GM21717 (cell line): Measurements from ENCODE around the gene CLEC10A.
"Not testable (repeated sequence)": the region's sequence is repeated elsewhere in the genome, so short reads cannot be mapped to it uniquely, and the experiment has no call there.

ENCODE experiments used
- ATAC-seq: cut with Tn5 transposase; IDR thresholded peaks from one replicate; pipeline ENCODE4 v1.9.1; 2021; ENCODE audit warnings: mild to moderate bottlenecking, moderate library complexity; ENCODE audit not compliant: unreplicated experiment

The CLEC10A gene, protein sequence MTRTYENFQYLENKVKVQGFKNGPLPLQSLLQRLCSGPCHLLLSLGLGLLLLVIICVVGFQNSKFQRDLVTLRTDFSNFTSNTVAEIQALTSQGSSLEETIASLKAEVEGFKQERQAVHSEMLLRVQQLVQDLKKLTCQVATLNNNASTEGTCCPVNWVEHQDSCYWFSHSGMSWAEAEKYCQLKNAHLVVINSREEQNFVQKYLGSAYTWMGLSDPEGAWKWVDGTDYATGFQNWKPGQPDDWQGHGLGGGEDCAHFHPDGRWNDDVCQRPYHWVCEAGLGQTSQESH

DNA sequence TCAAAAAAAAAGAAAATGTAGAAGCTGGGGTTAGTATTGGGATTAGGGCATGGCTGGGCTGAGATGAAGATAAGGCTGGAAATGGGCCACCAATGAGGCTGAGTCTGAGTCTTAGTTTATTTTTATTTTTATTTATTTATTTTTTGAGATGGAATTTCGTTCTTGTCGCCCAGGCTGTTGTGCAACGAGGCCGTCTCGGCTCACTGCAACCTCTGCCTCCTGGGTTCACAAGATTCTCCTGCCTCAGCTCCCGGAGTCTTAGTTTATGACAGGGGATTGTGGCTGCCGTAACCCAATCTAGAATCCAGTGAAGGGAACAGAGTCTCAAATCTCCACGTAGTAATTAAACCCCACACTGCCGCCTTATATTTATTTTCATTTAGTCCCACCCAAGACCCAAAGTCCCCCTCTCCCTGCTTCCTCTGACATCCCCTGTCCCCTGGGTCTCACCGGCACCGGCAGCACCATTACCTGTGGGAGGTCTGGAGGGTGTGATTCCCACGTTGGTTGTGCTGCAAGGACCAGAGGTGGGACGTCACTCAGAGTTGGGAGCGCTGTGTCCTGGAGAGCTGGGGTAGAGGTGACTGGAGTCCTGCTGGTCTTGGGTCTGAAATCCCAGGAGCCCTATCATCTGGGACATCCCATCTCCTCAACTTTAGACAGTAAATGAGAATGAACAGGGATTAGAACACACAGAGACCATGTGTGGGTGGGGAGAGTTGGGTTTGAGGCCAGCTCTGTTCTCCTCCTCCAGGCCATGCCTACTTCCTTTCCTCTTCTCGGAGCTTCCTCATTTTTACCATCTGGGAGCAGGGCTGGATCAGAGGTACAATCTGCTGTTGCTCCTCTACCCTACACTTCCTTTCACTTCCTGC, at the start of gene CLEC10A:
CLEC10A (minus strand) TSS at position 671 of the 875 bp plus-strand sequence. CDS start 1,439 bp downstream, outside the sequence.
- no peak for ATAC-seq

DNA sequence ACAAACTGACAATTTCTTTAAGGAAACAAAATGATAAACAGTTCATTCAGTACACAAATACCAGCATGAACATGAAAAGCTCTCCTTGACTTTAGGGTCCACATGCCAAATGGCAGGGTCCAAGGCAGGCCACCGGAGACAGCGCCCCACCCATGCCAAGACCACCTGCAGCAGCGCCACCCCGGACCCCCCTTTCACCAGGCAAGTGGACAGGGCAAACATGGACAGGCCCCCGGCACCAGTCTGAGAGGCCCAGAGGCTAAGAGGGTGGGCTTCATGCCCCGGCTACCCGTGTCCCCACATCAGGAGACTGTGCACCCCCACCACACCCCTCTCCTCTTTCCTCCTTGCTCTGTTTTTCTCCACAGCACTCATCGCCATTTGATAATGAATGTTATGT, 49.3 kb upstream of the CLEC10A start:
- ATAC-seq: no peak

DNA sequence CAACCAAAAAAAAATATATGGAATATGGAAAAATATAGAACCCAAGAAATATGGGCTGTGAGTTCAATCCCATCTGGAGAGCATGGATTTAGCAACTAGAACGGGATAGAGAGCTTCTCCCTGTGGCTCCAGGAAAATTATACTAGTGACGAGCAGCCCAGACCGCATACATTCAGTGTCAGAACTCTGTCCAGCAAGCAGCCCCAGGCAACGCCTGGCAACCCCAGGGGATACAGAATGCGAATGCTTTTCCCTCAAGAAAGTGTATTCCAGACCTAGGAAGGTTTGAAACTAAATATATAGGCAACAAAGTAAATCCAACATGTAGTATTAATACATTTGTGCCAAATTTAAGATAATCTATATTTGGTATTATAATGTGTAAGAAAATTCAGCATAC, 48.1 kb upstream of the CLEC10A start:
- no peak for ATAC-seq

DNA sequence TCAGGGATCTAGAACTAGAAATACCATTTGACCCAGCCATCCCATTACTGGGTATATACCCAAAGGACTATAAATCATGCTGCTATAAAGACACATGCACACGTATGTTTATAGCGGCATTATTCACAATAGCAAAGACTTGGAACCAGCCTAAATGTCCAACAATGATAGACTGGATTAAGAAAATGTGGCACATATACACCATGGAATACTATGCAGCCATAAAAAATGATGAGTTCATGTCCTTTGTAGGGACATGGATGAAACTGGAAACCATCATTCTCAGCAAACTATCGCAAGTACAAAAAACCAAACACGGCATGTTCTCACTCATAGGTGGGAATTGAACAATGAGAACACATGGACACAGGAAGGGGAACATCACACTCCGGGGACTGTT, 47.5 kb upstream of the CLEC10A start:
- not testable (repeated sequence) for ATAC-seq

DNA sequence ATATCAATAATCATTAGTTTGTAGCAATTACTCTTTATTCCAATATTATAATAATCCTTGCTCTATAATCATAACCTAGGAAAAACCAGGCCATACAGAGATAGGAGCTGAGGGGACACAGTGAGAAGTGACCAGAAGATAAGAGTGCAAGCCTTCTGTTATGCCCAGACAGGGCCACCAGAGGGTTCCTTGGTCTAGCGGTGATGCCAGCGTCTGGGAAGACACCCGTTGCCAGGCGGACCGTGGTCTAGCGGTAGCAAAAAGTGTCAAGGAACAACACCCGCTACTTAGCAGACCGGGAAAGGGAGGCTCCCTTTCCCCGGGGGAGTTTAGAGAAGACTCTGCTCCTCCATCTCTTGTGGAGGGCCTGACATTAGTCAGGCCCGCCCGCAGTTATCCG, 46.3 kb upstream of the CLEC10A start:
- ATAC-seq: not testable (repeated sequence)

DNA sequence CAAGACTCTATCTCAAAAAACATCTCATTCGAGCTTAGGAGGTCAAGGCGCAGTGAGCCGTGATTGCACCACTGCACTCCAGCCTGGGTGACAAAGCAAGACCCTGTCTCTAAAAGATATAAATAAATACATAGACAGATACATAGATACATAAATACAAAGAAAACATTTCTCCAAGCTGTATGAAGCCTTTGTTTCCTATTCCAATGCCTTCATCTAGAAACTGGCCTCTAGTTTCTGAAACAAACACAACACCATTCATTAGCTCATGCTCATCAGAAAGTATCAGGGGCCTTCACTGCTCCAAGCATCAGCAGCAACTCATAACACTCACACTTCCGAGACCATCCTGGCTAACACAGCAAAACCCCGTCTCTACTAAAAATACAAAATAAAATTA, 44.9 kb upstream of the CLEC10A start:
- ATAC-seq: no peak

DNA sequence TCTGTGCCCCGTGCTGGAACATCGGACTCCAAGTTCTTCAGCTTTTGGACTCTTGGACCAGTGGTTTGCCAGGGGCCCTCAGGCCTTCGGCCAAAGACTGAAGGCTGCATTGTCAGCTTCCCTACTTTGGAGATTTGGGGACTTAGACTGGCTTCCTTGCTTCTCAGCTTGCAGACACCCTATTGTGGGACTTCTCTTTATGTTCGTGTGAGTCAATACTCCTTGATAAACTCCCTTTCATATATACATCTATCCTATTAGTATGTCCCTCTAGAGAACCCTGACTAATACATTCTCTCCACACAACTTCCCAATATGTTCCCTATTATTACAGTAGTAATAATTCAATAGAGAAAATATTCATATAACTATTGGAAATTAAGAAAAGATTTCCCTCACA, 43.8 kb upstream of the CLEC10A start:
- ATAC-seq: no peak

DNA sequence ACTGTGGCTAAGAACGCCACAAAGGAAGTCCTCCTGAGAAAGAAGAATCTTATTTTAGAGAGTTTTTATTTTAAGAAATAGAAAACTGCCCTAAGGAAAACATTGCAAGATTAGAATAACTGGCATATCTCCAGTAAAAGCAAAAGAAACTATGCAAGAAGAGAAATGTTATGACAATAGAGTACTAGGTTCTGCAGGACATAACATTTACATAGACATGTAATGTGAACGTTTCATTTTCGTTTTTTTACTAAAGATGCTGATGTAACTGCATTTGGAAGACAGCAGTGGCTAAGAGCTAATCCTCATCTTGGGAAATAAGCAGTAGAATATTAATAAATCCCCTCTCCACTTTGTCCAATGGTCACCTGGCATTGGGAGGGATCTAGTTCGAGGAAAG, 42.3 kb upstream of the CLEC10A start:
- no peak for ATAC-seq

DNA sequence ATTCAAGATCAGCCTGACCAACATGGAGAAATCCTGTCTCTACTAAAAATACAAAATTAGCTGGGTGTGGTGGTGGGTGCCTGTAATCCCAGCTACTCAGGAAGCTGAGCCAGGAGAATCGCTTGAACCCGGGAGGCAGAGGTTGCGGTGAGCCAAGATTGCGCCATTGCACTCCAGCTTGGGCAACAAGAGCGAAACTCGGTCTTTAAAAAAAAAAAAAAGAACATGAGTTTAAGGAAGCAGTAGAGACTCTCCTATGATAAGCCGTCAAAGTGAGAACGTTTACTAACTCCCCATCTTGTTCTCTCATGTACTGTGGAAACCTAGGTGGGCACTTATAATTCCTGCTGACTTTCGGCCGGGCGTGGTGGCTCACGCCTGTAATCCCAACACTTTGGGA, 40.6 kb upstream of the CLEC10A start:
- not testable (repeated sequence) for ATAC-seq

DNA sequence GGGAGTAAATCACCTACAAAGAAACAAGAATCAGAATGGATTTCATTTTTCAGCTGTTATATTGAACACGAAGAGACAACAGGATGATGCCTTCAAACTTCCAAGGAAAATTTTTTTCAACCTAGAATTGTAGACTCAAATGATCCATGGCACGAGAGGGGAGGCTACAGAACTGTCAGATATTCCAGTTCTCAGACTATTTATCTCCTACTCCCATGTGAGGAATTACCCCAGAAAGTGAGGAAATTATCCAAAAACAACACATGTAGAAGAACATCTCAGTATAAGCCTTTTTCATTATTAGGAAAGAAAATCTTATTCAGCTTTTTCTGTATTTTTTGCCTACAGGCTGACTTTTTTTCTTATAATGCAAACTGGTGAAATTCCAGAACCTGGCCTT, 40.1 kb upstream of the CLEC10A start:
- ATAC-seq: no peak

DNA sequence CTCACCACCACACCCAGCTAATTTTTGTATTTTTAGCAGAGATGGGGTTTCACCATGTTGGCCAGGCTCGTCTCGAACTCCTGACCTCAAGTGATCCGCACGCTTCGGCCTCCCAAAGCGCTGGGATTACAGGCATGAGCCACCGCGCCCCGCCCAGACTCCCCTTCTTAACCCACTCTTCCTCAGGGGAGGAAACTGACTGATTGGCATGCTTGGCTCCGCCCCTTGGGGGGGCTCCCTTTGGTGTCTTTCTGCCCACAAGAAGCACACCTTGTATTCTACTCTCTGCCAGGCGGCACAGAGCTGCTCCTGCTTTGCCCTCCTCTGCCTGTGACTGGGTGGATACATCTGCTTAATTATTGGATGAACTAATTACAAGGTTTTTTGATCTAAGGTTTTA, 39.3 kb upstream of the CLEC10A start:
- ATAC-seq: no peak

DNA sequence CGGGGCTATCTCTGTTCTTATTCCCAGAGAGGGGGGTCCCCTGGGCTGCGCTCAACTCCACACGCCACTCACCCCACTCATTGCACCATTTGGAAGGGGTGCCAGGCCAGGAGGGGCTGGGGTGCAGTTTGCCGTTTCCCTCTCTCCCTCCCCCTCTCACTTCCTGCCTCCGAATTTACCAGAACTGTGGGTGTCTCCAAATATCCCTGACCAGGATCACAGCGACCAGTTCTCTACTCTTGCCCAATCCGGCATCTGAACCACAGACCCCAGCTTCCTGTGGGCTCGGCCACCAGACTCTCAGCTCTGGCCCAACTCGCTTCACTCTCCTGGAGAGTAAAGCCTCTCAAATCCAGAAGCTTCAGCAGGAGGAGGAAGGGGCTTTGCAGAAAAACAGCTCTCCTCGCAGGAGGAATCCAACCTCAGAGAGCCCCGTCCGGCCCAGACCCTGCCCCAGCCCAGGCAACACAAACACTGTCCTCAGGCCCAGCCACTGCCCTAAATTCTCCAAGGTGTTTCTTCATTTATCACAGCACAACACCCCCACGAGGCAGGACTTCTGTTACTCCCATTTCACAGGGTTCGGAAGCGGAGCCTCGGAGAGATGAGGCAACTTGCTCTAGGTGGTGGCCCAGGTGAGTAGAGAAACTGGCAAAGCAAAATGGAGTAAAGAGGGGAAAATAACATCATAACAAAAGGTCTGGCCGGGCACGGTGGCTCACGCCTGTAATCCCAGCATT, 35.0 kb upstream of the CLEC10A start:
- ATAC-seq: no peak

DNA sequence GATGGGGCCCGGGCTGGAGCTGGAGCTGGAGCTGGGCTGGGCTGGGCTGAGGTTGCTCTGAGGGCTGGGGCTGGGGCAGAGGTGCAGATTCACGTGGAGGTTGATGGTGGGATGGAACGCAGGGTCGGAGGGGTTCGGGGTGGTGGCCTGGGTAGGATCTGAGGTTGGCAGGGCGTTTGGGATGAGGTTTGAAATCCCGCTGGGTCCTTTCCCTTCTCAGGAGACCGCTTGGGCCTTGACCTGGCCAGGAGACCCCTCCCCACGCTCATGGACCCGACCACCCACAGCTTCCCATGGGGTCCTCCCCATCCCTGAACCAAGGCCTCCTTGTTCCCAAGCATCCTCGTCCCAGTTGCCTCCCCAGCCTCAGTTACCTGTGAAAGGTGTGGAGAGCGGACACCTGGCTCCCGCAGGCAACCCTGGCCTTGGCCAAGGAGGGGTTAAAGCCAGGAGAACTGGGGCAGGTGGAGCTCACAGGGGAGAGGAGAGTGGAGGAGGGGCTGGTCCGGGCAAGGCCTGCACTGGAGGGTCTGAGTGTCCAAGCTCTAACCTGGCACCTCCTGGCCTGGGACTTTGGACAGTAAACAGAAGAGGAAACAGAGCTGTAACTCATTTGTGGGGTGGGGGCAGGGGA, 34.3 kb upstream of the CLEC10A start, which contains the start of gene ASGR2:
ASGR2 (minus strand) TSS at position 582 of the 634 bp plus-strand sequence. CDS start 582 bp downstream, outside the sequence.
- ATAC-seq: no peak

DNA sequence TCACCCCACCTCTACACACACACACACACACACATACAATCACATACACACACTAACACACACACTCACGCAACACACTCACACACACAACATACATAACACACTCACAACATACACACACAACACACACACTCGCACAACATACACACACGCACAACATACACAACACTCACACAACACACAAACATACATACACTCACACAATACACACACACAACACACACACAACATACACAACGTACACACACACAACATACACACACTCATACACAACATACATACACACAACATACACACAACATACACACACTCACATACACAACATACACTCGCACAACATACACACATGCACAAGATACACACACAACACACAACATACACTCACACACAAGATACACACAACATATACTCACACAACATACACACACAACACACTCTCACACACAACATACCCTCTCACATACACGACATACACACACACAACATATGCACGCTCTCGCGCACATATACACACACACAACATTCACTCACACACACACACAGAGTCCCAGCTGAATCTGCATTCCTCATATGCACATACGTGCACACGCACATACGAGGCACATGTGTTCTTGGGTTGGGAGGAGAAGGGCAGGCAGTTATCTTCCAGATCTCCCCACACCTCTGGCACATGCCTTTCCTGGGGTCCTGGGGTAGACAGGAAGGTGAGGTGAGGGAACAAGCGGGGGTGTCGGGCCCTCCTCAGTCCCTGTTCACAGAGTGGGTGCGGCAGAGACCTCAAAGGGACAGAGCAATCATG, 33.4 kb upstream of the CLEC10A start:
- no peak for ATAC-seq

DNA sequence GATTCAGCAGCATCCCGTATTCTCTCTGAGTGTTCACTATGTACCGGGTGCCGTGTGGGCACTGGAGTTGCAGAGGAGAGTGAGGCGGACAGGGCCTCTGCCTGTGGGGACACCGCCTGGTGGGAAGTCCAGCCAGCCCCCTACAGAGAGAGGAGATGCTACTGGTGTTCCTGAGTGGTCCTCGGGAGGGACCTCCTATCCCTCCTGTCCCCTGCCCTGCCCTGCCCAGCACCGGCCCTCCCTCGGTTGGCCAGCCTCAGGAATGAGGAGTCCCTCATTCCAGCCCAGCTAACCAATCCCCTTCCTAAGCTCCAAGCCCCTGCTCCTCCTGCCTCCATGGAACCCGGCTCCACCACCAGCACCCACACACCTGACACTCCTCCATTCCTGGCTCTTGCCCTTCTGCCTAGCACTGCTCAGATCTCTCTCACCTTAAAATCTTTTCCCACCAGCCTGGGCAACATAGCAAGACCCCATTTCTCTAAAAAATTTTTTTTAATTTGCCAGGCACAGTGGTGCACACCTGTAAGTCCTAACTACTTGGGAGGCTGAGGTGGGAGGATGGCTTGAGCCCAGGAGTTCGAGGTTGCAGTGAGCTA, 32.6 kb upstream of the CLEC10A start:
- ATAC-seq: no peak

DNA sequence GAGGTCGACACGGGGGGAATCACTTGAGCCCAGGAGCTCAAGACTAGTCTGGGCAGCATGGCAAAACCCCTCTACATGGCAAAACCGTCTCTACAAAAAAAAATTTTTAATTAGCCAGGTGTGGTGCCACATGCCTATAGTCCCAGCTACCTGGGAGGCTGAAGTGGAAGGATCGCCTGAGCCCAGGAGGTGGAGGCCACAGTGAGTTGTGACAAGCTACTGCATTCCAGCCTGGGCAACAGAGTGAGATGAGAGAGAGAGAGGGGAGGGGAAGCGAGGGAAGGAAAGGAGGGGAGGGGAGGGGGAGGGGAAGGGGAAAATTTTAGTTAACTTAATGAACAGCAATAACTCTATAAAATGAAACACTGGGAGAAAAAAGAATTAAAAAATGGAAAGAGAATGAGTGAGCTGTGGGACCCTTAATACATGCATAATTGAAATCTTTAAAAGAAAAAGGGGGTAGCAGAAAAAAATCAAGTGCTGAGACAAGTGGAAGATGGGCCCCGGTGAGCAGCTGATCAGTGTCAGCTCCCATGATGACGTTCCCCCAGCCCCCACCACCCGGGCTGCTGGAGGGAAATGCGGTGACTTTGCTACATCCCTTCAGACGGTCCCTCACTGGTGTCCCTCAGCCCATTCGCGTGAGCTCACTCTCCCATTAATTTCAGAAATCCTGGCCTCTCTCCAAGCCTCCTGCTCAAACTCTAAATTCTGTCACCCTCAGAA, 31.9 kb upstream of the CLEC10A start:
- ATAC-seq: no peak

DNA sequence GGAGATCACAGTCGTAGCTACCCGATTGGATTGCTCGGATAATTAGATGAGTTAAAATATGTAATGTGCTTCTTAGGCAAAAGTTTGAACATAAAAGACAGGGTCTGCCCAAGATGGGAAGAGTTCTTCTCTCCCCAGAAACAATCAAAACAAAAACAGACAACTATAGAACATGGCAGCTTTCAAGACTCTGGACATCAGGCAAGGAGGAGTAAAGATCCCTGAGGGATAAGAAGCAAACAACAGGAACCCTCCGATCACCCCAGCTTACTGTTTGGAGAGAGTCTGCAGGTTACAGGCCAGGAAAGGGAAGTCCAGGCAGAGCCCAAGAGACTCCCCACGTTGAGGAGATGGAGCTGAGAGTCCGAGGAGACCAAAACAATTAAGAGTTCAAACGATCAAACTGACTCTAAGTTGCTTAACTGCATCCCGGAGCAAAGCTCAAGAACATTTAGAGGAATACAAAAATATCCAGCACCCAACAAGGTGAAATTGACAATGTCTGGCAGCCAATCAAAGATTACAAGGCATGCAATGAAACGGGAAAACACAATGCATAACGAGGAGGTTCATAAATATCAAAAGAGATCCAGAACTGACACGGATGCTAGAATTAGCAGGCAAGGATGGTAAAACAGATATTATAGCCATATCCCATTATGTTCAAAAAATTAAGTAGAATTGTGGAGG, 30.7 kb upstream of the CLEC10A start:
- no peak for ATAC-seq
